SK-N-SH (cell line): Measurements from ENCODE around the gene KCNB1.

ENCODE experiments used
- EP300 ChIP-seq, 2 experiments: IDR thresholded peaks; 2 replicates each; pipeline versions ENCODE4 v1.4.0 to v1.6.1; 2012; ENCODE audit warnings: borderline replicate concordance in 1 of 2, low read depth in 1 of 2, low read length in 1 of 2
- POLR2AphosphoS5 ChIP-seq: IDR thresholded peaks from 2 replicates; pipeline ENCODE4 v1.6.1; 2012; ENCODE audit warnings: low read depth, low read length
- RFX5 ChIP-seq: IDR thresholded peaks from 2 replicates; pipeline ENCODE4 v1.6.1; 2012; ENCODE audit warnings: mild to moderate bottlenecking, improper control_type of control experiment, low read length
- SMC3 ChIP-seq: IDR thresholded peaks from 2 replicates; pipeline ENCODE4 v1.6.1; 2012; ENCODE audit warnings: low read depth, low read length, improper control_type of control experiment
- TF ChIP-seq, protein P1 (sequence below): IDR thresholded peaks from 2 replicates; pipeline ENCODE4 v1.6.1; 2012; ENCODE audit warnings: mild to moderate bottlenecking, low read depth, low read length, moderate library complexity
- TF ChIP-seq, protein P2 (sequence below): fragments of 200-600 bp; sonication (generic); IDR thresholded peaks from 2 replicates; pipeline ENCODE4 v1.6.1; 2017; ENCODE audit warnings: antibody characterized with exemption, mild to moderate bottlenecking, moderate library complexity

DNA sequence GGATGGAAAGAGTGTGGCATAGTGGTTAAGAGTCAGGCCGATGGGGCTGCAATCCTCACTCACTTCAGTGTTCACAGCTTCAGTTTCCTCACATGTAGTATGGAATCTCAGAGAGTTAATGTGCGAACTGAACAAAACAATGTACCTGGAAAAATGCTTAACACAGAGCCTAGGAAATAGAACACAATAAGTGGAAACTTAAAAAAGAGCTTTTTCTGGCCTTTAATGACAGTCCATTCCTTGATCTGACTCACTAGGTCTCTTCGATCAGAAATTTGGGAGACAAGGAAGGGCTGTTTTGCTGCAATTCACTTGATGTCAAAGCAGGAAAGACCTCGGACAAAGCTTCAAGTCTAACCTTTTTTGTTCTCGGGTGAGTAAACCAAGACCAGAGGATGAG lies 56.1 kb downstream of the KCNB1 start:
- TF ChIP-seq, protein P1, sequence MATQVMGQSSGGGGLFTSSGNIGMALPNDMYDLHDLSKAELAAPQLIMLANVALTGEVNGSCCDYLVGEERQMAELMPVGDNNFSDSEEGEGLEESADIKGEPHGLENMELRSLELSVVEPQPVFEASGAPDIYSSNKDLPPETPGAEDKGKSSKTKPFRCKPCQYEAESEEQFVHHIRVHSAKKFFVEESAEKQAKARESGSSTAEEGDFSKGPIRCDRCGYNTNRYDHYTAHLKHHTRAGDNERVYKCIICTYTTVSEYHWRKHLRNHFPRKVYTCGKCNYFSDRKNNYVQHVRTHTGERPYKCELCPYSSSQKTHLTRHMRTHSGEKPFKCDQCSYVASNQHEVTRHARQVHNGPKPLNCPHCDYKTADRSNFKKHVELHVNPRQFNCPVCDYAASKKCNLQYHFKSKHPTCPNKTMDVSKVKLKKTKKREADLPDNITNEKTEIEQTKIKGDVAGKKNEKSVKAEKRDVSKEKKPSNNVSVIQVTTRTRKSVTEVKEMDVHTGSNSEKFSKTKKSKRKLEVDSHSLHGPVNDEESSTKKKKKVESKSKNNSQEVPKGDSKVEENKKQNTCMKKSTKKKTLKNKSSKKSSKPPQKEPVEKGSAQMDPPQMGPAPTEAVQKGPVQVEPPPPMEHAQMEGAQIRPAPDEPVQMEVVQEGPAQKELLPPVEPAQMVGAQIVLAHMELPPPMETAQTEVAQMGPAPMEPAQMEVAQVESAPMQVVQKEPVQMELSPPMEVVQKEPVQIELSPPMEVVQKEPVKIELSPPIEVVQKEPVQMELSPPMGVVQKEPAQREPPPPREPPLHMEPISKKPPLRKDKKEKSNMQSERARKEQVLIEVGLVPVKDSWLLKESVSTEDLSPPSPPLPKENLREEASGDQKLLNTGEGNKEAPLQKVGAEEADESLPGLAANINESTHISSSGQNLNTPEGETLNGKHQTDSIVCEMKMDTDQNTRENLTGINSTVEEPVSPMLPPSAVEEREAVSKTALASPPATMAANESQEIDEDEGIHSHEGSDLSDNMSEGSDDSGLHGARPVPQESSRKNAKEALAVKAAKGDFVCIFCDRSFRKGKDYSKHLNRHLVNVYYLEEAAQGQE = no peak
- TF ChIP-seq RFX5 = no peak
- TF ChIP-seq EP300 (IDR thresholded peaks at IDR 0.05; ENCODE audit: borderline replicate concordance in 1 of 2, low read depth in 1 of 2, low read length in 1 of 2) = no peak
- no peak for TF ChIP-seq POLR2AphosphoS5
- TF ChIP-seq, protein P2, sequence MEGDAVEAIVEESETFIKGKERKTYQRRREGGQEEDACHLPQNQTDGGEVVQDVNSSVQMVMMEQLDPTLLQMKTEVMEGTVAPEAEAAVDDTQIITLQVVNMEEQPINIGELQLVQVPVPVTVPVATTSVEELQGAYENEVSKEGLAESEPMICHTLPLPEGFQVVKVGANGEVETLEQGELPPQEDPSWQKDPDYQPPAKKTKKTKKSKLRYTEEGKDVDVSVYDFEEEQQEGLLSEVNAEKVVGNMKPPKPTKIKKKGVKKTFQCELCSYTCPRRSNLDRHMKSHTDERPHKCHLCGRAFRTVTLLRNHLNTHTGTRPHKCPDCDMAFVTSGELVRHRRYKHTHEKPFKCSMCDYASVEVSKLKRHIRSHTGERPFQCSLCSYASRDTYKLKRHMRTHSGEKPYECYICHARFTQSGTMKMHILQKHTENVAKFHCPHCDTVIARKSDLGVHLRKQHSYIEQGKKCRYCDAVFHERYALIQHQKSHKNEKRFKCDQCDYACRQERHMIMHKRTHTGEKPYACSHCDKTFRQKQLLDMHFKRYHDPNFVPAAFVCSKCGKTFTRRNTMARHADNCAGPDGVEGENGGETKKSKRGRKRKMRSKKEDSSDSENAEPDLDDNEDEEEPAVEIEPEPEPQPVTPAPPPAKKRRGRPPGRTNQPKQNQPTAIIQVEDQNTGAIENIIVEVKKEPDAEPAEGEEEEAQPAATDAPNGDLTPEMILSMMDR = no peak
- TF ChIP-seq SMC3 = no peak
